Lung (tissue), 12 donors: ENCODE results near the gene OAS2. TPM values are rescaled to one million over a fixed set of nuclear protein-coding genes. Genes with fewer than 3 reads are reported as not detected.

Experiments used
- ATAC-seq: fragments of 200-7000 bp; cut with Tn5 transposase; one replicate; pipeline ENCODE4 v1.9.1; 2020; ENCODE audit warnings: moderate number of reproducible peaks; ENCODE audit not compliant: insufficient read depth, low FRiP score
- DNase-seq, 3 donors: peaks; one replicate each; pipeline ENCODE4 v3.0.0-alpha.2; 2013 to 2017
- H3K27ac ChIP-seq, 2 donors: one replicate each; pipeline ENCODE4 v1.5.1; 2013; ENCODE audit warnings: mild to moderate bottlenecking in 2 of 2, moderate library complexity in 2 of 2, control low read depth in 1 of 2, inconsistent platforms in 1 of 2, low read depth in 1 of 2, low read length in 1 of 2
- H3K27me3 ChIP-seq, 3 donors: one replicate each; pipeline ENCODE4 v1.5.1; 2013; ENCODE audit warnings: low read length in 2 of 3; ENCODE audit not compliant: control insufficient read depth in 3 of 3, insufficient read depth in 3 of 3
- H3K36me3 ChIP-seq, 4 donors: one replicate each; pipeline ENCODE4 v1.5.1; 2013; ENCODE audit warnings: low read length in 4 of 4, mild to moderate bottlenecking in 1 of 4, moderate library complexity in 1 of 4; ENCODE audit not compliant: control insufficient read depth in 4 of 4, insufficient read depth in 4 of 4
- H3K4me1 ChIP-seq, 5 donors: one replicate each; pipeline ENCODE4 v1.5.1; 2013; ENCODE audit warnings: low read length in 5 of 5, mild to moderate bottlenecking in 2 of 5, moderate library complexity in 1 of 5; ENCODE audit not compliant: control insufficient read depth in 5 of 5, insufficient read depth in 5 of 5
- H3K4me3 ChIP-seq: one replicate; pipeline ENCODE4 v1.5.1; 2013; ENCODE audit warnings: mild to moderate bottlenecking, control low read depth, moderate library complexity
- H3K9ac ChIP-seq, 2 donors: one replicate each; pipeline ENCODE4 v1.5.1; 2013; ENCODE audit warnings: low read length in 2 of 2, control low read depth in 1 of 2; ENCODE audit not compliant: insufficient read depth in 1 of 2
- H3K9me3 ChIP-seq, 4 donors: one replicate each; pipeline ENCODE4 v1.5.1; 2013; ENCODE audit warnings: low read length in 3 of 4, mild to moderate bottlenecking in 1 of 4, moderate library complexity in 1 of 4; ENCODE audit not compliant: control insufficient read depth in 4 of 4, insufficient read depth in 3 of 4
- WGBS, 2 donors: extraction: QIAGEN DNeasy Blood & Tissue Kit; methylation state at CpG; one replicate each; pipeline ENCODE4 v1.1.7; 2013; 5-methylcytosine and 5-hydroxymethylcytosine counted together
- polyA plus RNA-seq, 2 donors: library from polyadenylated mRNA; stranded (reverse); fragments of 200-250 nt; gene quantifications; one replicate each; pipeline ENCODE4 v1.2.1, GENCODE V29; 2013
- total RNA-seq, 2 donors: library from RNA; depleted of rRNA in 1 of 2; stranded (reverse); fragments of >200 nt in 1 of 2; gene quantifications; one replicate each; pipeline ENCODE4 v1.2.1, GENCODE V29; 2014 to 2021
- TF ChIP-seq, protein P1 (sequence below): IDR thresholded peaks from 2 replicates; pipeline ENCODE4 v1.5.1; 2012; ENCODE audit warnings: mild to moderate bottlenecking; ENCODE audit errors: control extremely low read depth, extremely low read depth
- donor health status: control.
- donor health status: control.
- donor health status: Bipolar disorder and iron deficiency.
- donor health status: healthy.
- donor health status: DM: yes; HTN: yes; CAD: no.

OAS2 gene
- total and polyA plus RNA-seq, 4 donors, result 9.8 to 25.9 (median 16.1) TPM

GRCh38 chr12:113055594-113056380 is 77.5 kb downstream of the OAS2 start:
- no peak overlapping the region for H3K27ac ChIP-seq
- TF ChIP-seq, protein P1, sequence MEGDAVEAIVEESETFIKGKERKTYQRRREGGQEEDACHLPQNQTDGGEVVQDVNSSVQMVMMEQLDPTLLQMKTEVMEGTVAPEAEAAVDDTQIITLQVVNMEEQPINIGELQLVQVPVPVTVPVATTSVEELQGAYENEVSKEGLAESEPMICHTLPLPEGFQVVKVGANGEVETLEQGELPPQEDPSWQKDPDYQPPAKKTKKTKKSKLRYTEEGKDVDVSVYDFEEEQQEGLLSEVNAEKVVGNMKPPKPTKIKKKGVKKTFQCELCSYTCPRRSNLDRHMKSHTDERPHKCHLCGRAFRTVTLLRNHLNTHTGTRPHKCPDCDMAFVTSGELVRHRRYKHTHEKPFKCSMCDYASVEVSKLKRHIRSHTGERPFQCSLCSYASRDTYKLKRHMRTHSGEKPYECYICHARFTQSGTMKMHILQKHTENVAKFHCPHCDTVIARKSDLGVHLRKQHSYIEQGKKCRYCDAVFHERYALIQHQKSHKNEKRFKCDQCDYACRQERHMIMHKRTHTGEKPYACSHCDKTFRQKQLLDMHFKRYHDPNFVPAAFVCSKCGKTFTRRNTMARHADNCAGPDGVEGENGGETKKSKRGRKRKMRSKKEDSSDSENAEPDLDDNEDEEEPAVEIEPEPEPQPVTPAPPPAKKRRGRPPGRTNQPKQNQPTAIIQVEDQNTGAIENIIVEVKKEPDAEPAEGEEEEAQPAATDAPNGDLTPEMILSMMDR, result no peak
- no peak overlapping the region for H3K9ac ChIP-seq
- 59 to 77% methylated on average over 13 of the region's 13 CpGs for WGBS, 2 donors
- peaks cover 0 to 4% (median 0%) of the 10 kb centered on the region in 5 donors for H3K4me1 ChIP-seq
- H3K9me3 ChIP-seq, result peaks cover 0 to 6% (median 0%) of the 10 kb centered on the region in 4 donors
- ATAC-seq, result no peak
- H3K27me3 ChIP-seq, result peaks cover 5 to 31% (median 19%) of the 10 kb centered on the region in 3 donors
- no peak overlapping the region for H3K4me3 ChIP-seq
- H3K36me3 ChIP-seq, result no peaks in the 10 kb centered on the region
- DNase-seq, result peak in 1 of 3 donors; percentile 20

- H3K27me3 ChIP-seq, result peaks cover 5 to 31% (median 19%) of the 10 kb centered on the region in 3 donors
- no peaks in the 10 kb centered on the region for H3K36me3 ChIP-seq
- ATAC-seq (no peak), DNase-seq (no peak)
- 9 to 14% methylated on average over 8 of the region's 8 CpGs for WGBS, 2 donors
- TF ChIP-seq, protein P1, result no peak
- no peak overlapping the region for H3K9ac ChIP-seq
- no peak overlapping the region for H3K27ac ChIP-seq
- H3K9me3 ChIP-seq, result peaks cover 0 to 6% (median 0%) of the 10 kb centered on the region in 4 donors
- H3K4me1 ChIP-seq, result peaks cover 0 to 4% (median 0%) of the 10 kb centered on the region in 5 donors
- no peak overlapping the region for H3K4me3 ChIP-seq
Measured at GRCh38 chr12:113056381-113056630, 78.0 kb downstream of the OAS2 start.

DNA sequence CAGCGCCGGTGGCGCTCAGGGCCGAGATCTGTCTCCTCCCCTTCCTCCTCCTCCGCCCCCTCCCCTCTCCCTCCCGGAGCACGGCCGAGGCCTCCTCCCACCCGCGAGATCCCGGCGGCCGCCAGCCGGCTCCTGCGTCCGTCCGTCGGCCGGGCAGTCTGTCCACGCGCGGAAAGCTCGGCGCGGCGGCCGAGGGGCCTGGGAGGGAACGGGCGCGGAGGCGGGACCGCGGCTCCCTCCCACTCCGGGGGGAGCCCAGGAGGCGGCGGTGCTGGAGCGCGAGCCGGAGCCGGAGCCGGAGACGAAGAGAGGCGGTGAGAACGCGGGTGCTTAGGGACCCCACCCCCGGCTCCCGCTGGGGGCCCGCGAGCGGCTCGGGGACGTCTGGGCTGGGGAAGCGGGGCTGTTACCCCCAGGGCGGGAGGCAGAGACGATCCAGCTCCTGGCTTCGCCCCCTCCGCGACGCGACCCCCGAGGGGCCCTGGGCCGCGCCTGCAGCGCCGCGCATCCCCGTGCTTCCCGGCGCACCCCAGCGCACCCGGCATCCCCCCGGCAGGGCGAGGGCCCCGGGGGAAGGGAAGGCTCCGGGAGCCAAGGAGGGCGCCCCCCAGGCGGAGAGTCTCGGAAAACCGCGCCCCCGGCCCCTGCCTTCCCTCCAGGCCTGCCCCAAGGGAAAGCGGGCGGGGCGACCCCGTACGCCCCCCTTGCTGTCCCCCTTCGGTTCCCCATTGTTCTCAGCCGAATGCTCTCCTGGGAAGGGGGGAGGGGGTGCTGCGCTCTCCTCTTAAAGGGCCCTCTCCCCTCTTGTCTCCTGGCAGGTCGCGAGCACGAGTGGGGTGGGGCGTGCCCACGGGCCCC is 78.5 kb downstream of the OAS2 start, which contains the start of gene DTX1:
Gene DTX1, plus strand, starts transcription at position 100 of the 858 bp plus-strand sequence. CDS start 1,463 bp downstream, outside the sequence.
- H3K9ac ChIP-seq, result no peak within 1 kb of the TSS
- H3K4me1 ChIP-seq, result peaks cover 0 to 4% (median 0%) of the 10 kb centered on the region in 5 donors
- peaks cover 5 to 31% (median 19%) of the 10 kb centered on the region in 3 donors for H3K27me3 ChIP-seq
- 1 to 2% methylated on average over 50 to 93 of the region's 94 CpGs for WGBS, 2 donors
- DNase-seq (peak in 2 of 3 donors; percentile 20 to 31), ATAC-seq (no peak)
- H3K4me3 ChIP-seq, result peak within 1 kb of the TSS; percentile 20
- no peaks in the 10 kb centered on the region for H3K36me3 ChIP-seq
- TF ChIP-seq, protein P1, result no peak
- H3K27ac ChIP-seq, result no peak within 1 kb of the TSS
- peaks cover 0 to 6% (median 0%) of the 10 kb centered on the region in 4 donors for H3K9me3 ChIP-seq
